HepG2 (cell line): Measurements from ENCODE around the gene ANKRD7. TPM values are rescaled to one million over a fixed set of nuclear protein-coding genes. Genes with fewer than 3 reads are reported as not detected.

ENCODE experiments used
- ATF4 ChIP-seq, 2 experiments: fragments of 450-650 bp in 1 of 2; sonication (generic) in 1 of 2; formaldehyde crosslinking; IDR thresholded peaks; 2 replicates each; pipeline versions ENCODE4 v1.5.0 to v1.8.0; 2020 to 2022; ENCODE audit warnings: mild to moderate bottlenecking in 1 of 2, missing genetic modification reagents in 1 of 2
- CAMTA2 ChIP-seq: sonication (generic); formaldehyde crosslinking; IDR thresholded peaks from 2 replicates; pipeline ENCODE4 v1.4.0; 2020; ENCODE audit warnings: mild to moderate bottlenecking, missing genetic modification reagents, borderline replicate concordance
- DMAP1 ChIP-seq: IDR thresholded peaks from 2 replicates; pipeline ENCODE4 v1.6.1; 2016
- GZF1 ChIP-seq: sonication (generic); formaldehyde crosslinking; IDR thresholded peaks from 2 replicates; pipeline ENCODE4 v1.5.1; 2020; ENCODE audit warnings: mild to moderate bottlenecking, missing genetic modification reagents
- HBP1 ChIP-seq: IDR thresholded peaks from 2 replicates; pipeline ENCODE4 v1.6.1; 2016; ENCODE audit warnings: low read depth, control low read depth
- HCFC1 ChIP-seq: fragments of 150-350 bp; IDR thresholded peaks from 2 replicates; pipeline ENCODE4 v1.6.1; 2014; ENCODE audit warnings: low read depth, low read length
- HOXA9 ChIP-seq: sonication (generic); formaldehyde crosslinking; IDR thresholded peaks from 2 replicates; pipeline ENCODE4 v1.8.1; 2022; ENCODE audit warnings: missing genetic modification reagents, mild to moderate bottlenecking, moderate library complexity, borderline replicate concordance
- MYPOP ChIP-seq: sonication (generic); formaldehyde crosslinking; IDR thresholded peaks from 2 replicates; pipeline ENCODE4 v1.8.1; 2023; ENCODE audit warnings: mild to moderate bottlenecking, moderate library complexity, missing genetic modification reagents
- NFAT5 ChIP-seq: sonication (generic); formaldehyde crosslinking; IDR thresholded peaks from 2 replicates; pipeline ENCODE4 v1.4.0; 2020; ENCODE audit warnings: missing genetic modification reagents
- PPARG ChIP-seq: conservative IDR thresholded peaks from 2 replicates; pipeline ENCODE4 v1.6.1; 2016; ENCODE audit warnings: missing biosample characterization, missing genetic modification reagents
- SRSF1 ChIP-seq: fragments of 200-400 bp; formaldehyde crosslinking; optimal IDR thresholded peaks from 2 replicates; pipeline ENCODE3; 2017; ENCODE audit warnings: mild to moderate bottlenecking, low read depth, low read length, moderate library complexity
- SYNCRIP ChIP-seq: fragments of 200-400 bp; formaldehyde crosslinking; IDR thresholded peaks from 2 replicates; pipeline ENCODE4 v1.6.1; 2018; ENCODE audit warnings: mild to moderate bottlenecking, low read depth, low read length; ENCODE audit not compliant: insufficient read depth
- TRIM22 ChIP-seq: fragments of 450-650 bp; IDR thresholded peaks from 2 replicates; pipeline ENCODE4 v1.6.1; 2017
- ZBTB21 ChIP-seq: sonication (generic); formaldehyde crosslinking; IDR thresholded peaks from 2 replicates; pipeline ENCODE4 v1.4.0; 2020; ENCODE audit warnings: missing genetic modification reagents
- ZNF230 ChIP-seq: sonication (generic); formaldehyde crosslinking; IDR thresholded peaks from 2 replicates; pipeline ENCODE4 v1.4.0; 2020; ENCODE audit warnings: mild to moderate bottlenecking, missing genetic modification reagents
- ZNF367 ChIP-seq: sonication (generic); formaldehyde crosslinking; IDR thresholded peaks from 2 replicates; pipeline ENCODE4 v1.4.0; 2020; ENCODE audit warnings: missing genetic modification reagents, borderline replicate concordance
- polyA plus RNA-seq, 8 experiments: library from polyadenylated mRNA; depleted of rRNA in 3 of 8; stranded (reverse) in 7 of 8; unstranded in 1 of 8; fragments of >200 nt; fragmentation: Illumina TruSeq in 4 of 8; extraction: Trizol in 4 of 8; gene quantifications; 2 replicates each; pipeline versions ENCODE4 v1.2.1 to v1.2.3, GENCODE V29; 2011 to 2016; ENCODE audit warnings: low read depth in 4 of 8, missing spikeins in 1 of 8, mixed read lengths in 1 of 8; ENCODE audit not compliant: insufficient read depth in 1 of 8
- total RNA-seq, 5 experiments: library from RNA; depleted of rRNA; stranded (reverse); fragments of >200 nt; fragmentation: Illumina TruSeq; extraction: Trizol; gene quantifications; 2 replicates each; pipeline ENCODE4 v1.2.3, GENCODE V29; 2016; ENCODE audit warnings: low read depth in 1 of 5

Gene ANKRD7
- total and polyA plus RNA-seq, 2 of the 13 experiments (the other 11 are each of a cell fraction or from before 2014, with no cell fraction given), result not detected

GRCh38 chr7:118183786-118184564 lies 40.5 kb upstream of the ANKRD7 start, which contains the start of gene LSM8 (continued):
- no peak for TF ChIP-seq ZNF230 (CRISPR knock-in tag)
- TF ChIP-seq TRIM22, result no peak
- no peak for TF ChIP-seq CAMTA2 (CRISPR knock-in tag)
- TF ChIP-seq HOXA9 (CRISPR knock-in tag), result no peak
- peak; percentile 94 for TF ChIP-seq MYPOP (CRISPR knock-in tag)
- TF ChIP-seq HCFC1, result no peak
- no peak for TF ChIP-seq GZF1 (CRISPR knock-in tag)
- TF ChIP-seq ATF4 (CRISPR knock-in tag; IDR thresholded peaks at IDR 0.05), result no peak
- TF ChIP-seq ZBTB21 (CRISPR knock-in tag), result no peak; the same call in 1 of the 2 replicates
- TF ChIP-seq HBP1 (CRISPR knock-in tag), result 0 out of 2 replicates have a peak, but pooled peaks have one; percentile 83
- no peak for TF ChIP-seq PPARG (CRISPR knock-in tag)
- TF ChIP-seq DMAP1 (CRISPR knock-in tag), result peak; percentile 87
- peak; percentile 60 for TF ChIP-seq SRSF1
- TF ChIP-seq ZNF367, result no peak
- no peak for TF ChIP-seq NFAT5 (CRISPR knock-in tag)
- TF ChIP-seq SYNCRIP, result no peak
